ENCODE data around the gene UBAP2.
"Not testable (repeated sequence)": the region's sequence is repeated elsewhere in the genome, so short reads cannot be mapped to it uniquely, and the experiment has no call there.

The UBAP2 gene

GRCh38 chr9:33988219-33988890 lies 60.3 kb downstream of the UBAP2 start:
- DNase-seq (ENCODE audit: low read depth in 3 of 3) = peak in 2 of 3 experiments; percentile 8 to 38

- DNase-seq (ENCODE audit: low read depth in 3 of 3) = no peak
Measured at GRCh38 chr9:33976414-33976813, 72.3 kb downstream of the UBAP2 start.

GRCh38 chr9:33972698-33973097 lies 76.0 kb downstream of the UBAP2 start:
- DNase-seq (ENCODE audit: low read depth in 3 of 3) = no peak

- DNase-seq (ENCODE audit: low read depth in 3 of 3) = no peak
Measured at GRCh38 chr9:33964086-33964768, 84.5 kb downstream of the UBAP2 start.

- DNase-seq (ENCODE audit: low read depth in 3 of 3) = not testable (repeated sequence)
Measured at GRCh38 chr9:33962468-33962867, 86.2 kb downstream of the UBAP2 start.

GRCh38 chr9:33959725-33960124 lies 89.0 kb downstream of the UBAP2 start:
- DNase-seq (ENCODE audit: low read depth in 3 of 3) = no peak

GRCh38 chr9:33956544-33956943 lies 92.1 kb downstream of the UBAP2 start:
- DNase-seq (ENCODE audit: low read depth in 3 of 3) = no peak

- DNase-seq (ENCODE audit: low read depth in 3 of 3) = no peak
Measured at GRCh38 chr9:33952066-33952465, 96.6 kb downstream of the UBAP2 start.

GRCh38 chr9:33950371-33950770 lies 98.3 kb downstream of the UBAP2 start:
- no peak for DNase-seq (ENCODE audit: low read depth in 3 of 3)

- no peak for DNase-seq (ENCODE audit: low read depth in 3 of 3)
Measured at GRCh38 chr9:33946779-33947535, 101.7 kb downstream of the UBAP2 start.

GRCh38 chr9:33943389-33943788 lies 105.3 kb downstream of the UBAP2 start:
- DNase-seq (ENCODE audit: low read depth in 3 of 3) = no peak

GRCh38 chr9:33942471-33943083 lies 106.1 kb downstream of the UBAP2 start:
- no peak for DNase-seq (ENCODE audit: low read depth in 3 of 3)

- DNase-seq (ENCODE audit: low read depth in 3 of 3) = no peak
Measured at GRCh38 chr9:33939924-33940874, 108.5 kb downstream of the UBAP2 start.

GRCh38 chr9:33934188-33934878 lies 114.4 kb downstream of the UBAP2 start:
- DNase-seq (ENCODE audit: low read depth in 3 of 3) = no peak

- DNase-seq (ENCODE audit: low read depth in 3 of 3) = no peak
Measured at GRCh38 chr9:33932078-33932807, 116.4 kb downstream of the UBAP2 start.

GRCh38 chr9:33931326-33931725 lies 117.4 kb downstream of the UBAP2 start:
- no peak for DNase-seq (ENCODE audit: low read depth in 3 of 3)

- no peak for DNase-seq (ENCODE audit: low read depth in 3 of 3)
Measured at GRCh38 chr9:33927694-33928093, 121.0 kb downstream of the UBAP2 start.

GRCh38 chr9:33926746-33927485 lies 121.8 kb downstream of the UBAP2 start:
- DNase-seq (ENCODE audit: low read depth in 3 of 3) = no peak

Measured in stimulated activated CD4-positive, alpha-beta T cell treated with anti-CD3 and anti-CD28 coated beads, TNF-alpha, amount 100 ng/mL, for 24 hours (primary cell).